Muscle of leg (tissue), 11 donors: Measurements from ENCODE around the gene CNTNAP5. TPM values are rescaled to one million over a fixed set of nuclear protein-coding genes. Genes with fewer than 3 reads are reported as not detected.

Experiments used
- DNase-seq: peaks from one replicate; pipeline ENCODE4 v3.0.0; 2013
- H3K27ac ChIP-seq: one replicate; pipeline ENCODE4 v1.5.1; 2013; ENCODE audit warnings: mild to moderate bottlenecking, low read length, control low read depth
- H3K27me3 ChIP-seq: one replicate; pipeline ENCODE4 v1.6.1; 2013; ENCODE audit warnings: low read length; ENCODE audit not compliant: control insufficient read depth, insufficient read depth
- H3K36me3 ChIP-seq: one replicate; pipeline ENCODE4 v1.6.1; 2013; ENCODE audit warnings: low read length; ENCODE audit not compliant: control insufficient read depth, insufficient read depth
- H3K4me1 ChIP-seq: one replicate; pipeline ENCODE4 v1.6.1; 2013; ENCODE audit warnings: low read length; ENCODE audit not compliant: control insufficient read depth, insufficient read depth
- H3K4me3 ChIP-seq: one replicate; pipeline ENCODE4 v1.5.1; 2013; ENCODE audit warnings: low read length, control low read depth
- H3K9me3 ChIP-seq: replicated peaks from 2 replicates; pipeline ENCODE4 v1.6.1; 2013; ENCODE audit warnings: low read depth, low read length; ENCODE audit not compliant: control insufficient read depth
- whole genome bisulfite sequencing: methylation state at CpG from one replicate; pipeline ENCODE4 v1.1.5; 2013; ENCODE audit warnings: missing lambda C conversion rate; ENCODE audit not compliant: insufficient coverage; 5-methylcytosine and 5-hydroxymethylcytosine counted together
- polyA plus RNA-seq, 8 donors: library from polyadenylated mRNA; unstranded; fragments of 120-200 nt; gene quantifications; one replicate each; pipeline versions ENCODE4 v1.2.1 to v1.2.3, GENCODE V29; 2013; ENCODE audit warnings: inconsistent platforms in 1 of 8, low replicate concordance in 1 of 8; ENCODE audit not compliant: insufficient read length in 8 of 8, insufficient read depth in 1 of 8
- total RNA-seq: library from RNA; stranded (reverse); fragments of 120-200 nt; gene quantifications from one replicate; pipeline ENCODE4 v1.2.4, GENCODE V29; 2013

The CNTNAP5 gene
- total and polyA plus RNA-seq, 9 donors: 0.08 to 0.75 (median 0.16) TPM

- DNase-seq: no peak
- H3K27me3 ChIP-seq: no peaks in the 10 kb centered on the region
- no peak overlapping the region for H3K27ac ChIP-seq
- WGBS: 64% methylated on average over 2 of the region's 6 CpGs
- H3K36me3 ChIP-seq: no peaks in the 10 kb centered on the region
- no peaks in the 10 kb centered on the region for H3K4me1 ChIP-seq
- no peak overlapping the region for H3K4me3 ChIP-seq
- no peaks in the 10 kb centered on the region for H3K9me3 ChIP-seq
Observed at GRCh38 chr2:124649001-124649400, 623.9 kb downstream of the CNTNAP5 start.

DNA sequence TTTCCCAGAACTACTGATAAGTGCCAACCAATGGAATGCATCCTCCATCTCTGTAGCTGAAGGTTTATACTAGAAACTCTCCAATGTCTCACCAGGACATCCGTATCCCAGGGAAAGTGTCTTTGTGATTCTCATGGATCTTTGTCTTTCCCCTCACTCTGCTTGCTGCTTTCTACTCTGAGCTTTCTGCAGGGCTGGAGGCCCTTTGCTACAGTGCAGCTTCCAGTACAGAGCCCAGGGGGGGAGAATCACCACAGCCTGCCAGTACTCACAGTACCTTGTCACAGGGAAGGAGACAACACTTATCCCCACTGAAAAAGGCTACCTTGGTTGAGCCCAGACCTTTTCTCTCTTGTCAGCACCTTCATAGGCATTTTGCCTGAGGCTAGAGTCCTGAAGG, 627.0 kb downstream of the CNTNAP5 start:
- no peaks in the 10 kb centered on the region for H3K9me3 ChIP-seq

DNA sequence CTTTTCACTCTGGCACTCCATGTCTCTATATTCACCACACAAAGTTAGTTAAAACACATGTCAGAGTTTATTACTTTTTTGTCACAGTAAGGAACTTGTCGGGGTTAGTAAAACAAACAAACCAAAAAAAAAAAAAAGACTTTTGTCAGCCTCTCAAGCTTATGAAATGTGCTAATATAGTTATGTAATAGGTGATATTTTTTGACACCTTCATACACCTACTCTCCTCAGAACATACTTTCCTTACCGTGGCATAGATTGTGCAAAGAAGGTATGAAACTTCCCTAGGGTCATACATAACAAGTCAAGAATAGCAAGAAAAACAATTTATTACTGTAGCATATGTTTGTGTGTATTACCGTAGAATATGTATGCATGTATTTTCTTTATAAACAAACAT, 633.3 kb downstream of the CNTNAP5 start:
- Histone ChIP-seq H3K27ac (no peak overlapping the region), H3K4me3 (no peak overlapping the region), H3K9me3 (no peaks in the 10 kb centered on the region), H3K4me1 (no peaks in the 10 kb centered on the region), H3K27me3 (no peaks in the 10 kb centered on the region), H3K36me3 (no peaks in the 10 kb centered on the region)
- no CpG with 5 or more reads among the region's 3 CpGs for WGBS
- DNase-seq: no peak

More for the DNA sequence above, 627.0 kb downstream of the CNTNAP5 start:
- Histone ChIP-seq H3K27me3 (no peaks in the 10 kb centered on the region), H3K4me3 (no peak overlapping the region), H3K27ac (no peak overlapping the region), H3K36me3 (no peaks in the 10 kb centered on the region), H3K4me1 (no peaks in the 10 kb centered on the region)
- WGBS: 80% methylated on average over 1 of the region's 1 CpG
- no peak for DNase-seq

DNA sequence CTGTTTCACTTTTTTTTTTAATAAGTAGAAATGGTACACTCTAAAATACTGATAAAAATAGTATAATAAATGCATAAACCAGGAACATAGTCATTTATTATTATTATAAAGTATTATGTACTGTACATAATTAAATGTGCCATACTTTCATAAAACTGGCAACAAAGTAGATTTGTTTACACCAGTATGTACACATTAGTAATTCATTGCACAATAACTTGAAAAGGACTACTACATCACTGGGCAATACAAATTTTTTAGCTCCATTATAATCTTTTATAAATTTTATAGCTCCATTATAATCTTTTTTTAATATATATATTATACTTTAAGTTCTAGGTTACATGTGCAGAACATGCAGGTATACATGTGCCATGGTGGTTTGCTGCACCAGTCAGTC, 636.5 kb downstream of the CNTNAP5 start:
- Histone ChIP-seq H3K27ac (no peak overlapping the region), H3K4me3 (no peak overlapping the region), H3K27me3 (no peaks in the 10 kb centered on the region), H3K4me1 (no peaks in the 10 kb centered on the region), H3K36me3 (no peaks in the 10 kb centered on the region), H3K9me3 (no peaks in the 10 kb centered on the region)
- no peak for DNase-seq

GRCh38 chr2:124662946-124663644, 638.0 kb downstream of the CNTNAP5 start:
- Histone ChIP-seq H3K4me3 (no peak overlapping the region), H3K9me3 (no peaks in the 10 kb centered on the region), H3K36me3 (no peaks in the 10 kb centered on the region), H3K4me1 (no peaks in the 10 kb centered on the region), H3K27ac (no peak overlapping the region), H3K27me3 (no peaks in the 10 kb centered on the region)
- no CpG with 5 or more reads among the region's 9 CpGs for WGBS
- DNase-seq: no peak

DNA sequence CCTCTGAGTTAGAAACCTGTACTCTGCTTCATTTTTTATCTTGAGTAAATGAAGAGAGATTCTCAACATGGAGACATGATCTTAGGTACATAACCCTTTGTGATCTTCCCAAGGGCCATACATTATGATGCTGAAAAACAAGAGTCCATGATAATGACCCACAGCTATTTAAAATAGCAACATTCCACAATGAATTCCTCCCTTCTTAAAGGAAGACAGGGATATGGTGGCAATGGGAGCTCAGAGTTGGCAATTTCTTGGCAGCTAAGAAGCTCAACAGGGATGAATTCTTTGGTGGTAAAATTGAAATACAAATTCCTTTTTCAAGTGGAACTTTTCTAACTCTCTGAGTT, 638.5 kb downstream of the CNTNAP5 start:
- Histone ChIP-seq H3K4me1 (no peaks in the 10 kb centered on the region), H3K27me3 (no peaks in the 10 kb centered on the region), H3K36me3 (no peaks in the 10 kb centered on the region), H3K27ac (no peak overlapping the region), H3K4me3 (no peak overlapping the region), H3K9me3 (no peaks in the 10 kb centered on the region)
- DNase-seq: no peak

- H3K4me3 ChIP-seq: no peak overlapping the region
- no peaks in the 10 kb centered on the region for H3K27me3 ChIP-seq
- DNase-seq: no peak
- H3K36me3 ChIP-seq: no peaks in the 10 kb centered on the region
- H3K4me1 ChIP-seq: no peaks in the 10 kb centered on the region
- H3K9me3 ChIP-seq: no peaks in the 10 kb centered on the region
- H3K27ac ChIP-seq: no peak overlapping the region
- 85% methylated on average over 3 of the region's 5 CpGs for WGBS
Observed at GRCh38 chr2:124664363-124664762, 639.3 kb downstream of the CNTNAP5 start.

DNA sequence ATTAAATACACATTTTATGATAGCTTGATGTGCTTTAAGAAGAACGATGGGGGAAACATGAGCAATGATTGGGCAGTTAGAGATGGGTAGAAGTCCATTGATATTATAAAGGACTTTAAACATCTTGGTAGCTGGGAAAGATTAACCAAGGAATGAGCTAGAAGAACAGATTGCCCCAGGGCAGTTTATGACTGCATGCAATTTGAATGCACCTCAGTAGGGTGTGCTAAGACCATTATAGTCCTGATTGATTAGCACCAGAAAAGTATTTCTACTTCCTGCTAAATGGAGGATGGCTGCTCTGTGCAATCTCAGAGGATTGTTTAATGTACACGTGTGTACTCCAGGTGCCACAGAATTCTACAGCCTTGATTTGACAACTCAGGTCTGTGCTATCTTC, 641.9 kb downstream of the CNTNAP5 start:
- Histone ChIP-seq H3K27ac (no peak overlapping the region), H3K36me3 (no peaks in the 10 kb centered on the region), H3K27me3 (no peaks in the 10 kb centered on the region), H3K9me3 (no peaks in the 10 kb centered on the region), H3K4me3 (no peak overlapping the region), H3K4me1 (no peaks in the 10 kb centered on the region)
- no peak for DNase-seq
- WGBS: 67% methylated on average over 1 of the region's 2 CpGs

DNA sequence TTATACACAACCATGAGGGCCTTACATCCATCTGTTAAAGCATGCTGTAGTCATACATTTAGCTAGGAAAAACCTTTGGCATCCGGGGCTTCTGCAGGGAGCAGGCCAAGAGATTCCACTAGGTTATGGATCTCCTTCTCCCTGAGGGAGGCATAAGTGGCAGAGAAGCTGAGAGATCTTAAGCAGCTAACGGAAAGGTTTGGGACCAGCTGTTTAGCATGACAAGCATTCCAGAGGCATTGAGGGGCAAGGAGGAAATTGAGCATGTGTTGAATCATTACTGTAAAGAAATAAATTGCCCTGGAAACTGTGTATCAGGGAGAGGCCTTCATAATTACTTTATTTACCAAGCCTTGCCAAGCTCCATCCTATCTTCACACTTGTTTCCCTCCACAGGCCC, 643.1 kb downstream of the CNTNAP5 start:
- H3K36me3 ChIP-seq: no peaks in the 10 kb centered on the region
- WGBS: 16% methylated on average over 2 of the region's 2 CpGs
- no peaks in the 10 kb centered on the region for H3K9me3 ChIP-seq
- no peak overlapping the region for H3K27ac ChIP-seq
- no peaks in the 10 kb centered on the region for H3K4me1 ChIP-seq
- DNase-seq: peak; percentile 17
- no peaks in the 10 kb centered on the region for H3K27me3 ChIP-seq
- no peak overlapping the region for H3K4me3 ChIP-seq

GRCh38 chr2:124670187-124670586, 645.1 kb downstream of the CNTNAP5 start:
- H3K36me3 ChIP-seq: no peaks in the 10 kb centered on the region
- H3K4me1 ChIP-seq: no peaks in the 10 kb centered on the region
- H3K27me3 ChIP-seq: no peaks in the 10 kb centered on the region
- H3K27ac ChIP-seq: no peak overlapping the region
- H3K9me3 ChIP-seq: no peaks in the 10 kb centered on the region
- H3K4me3 ChIP-seq: no peak overlapping the region
- DNase-seq: no peak

- WGBS: 60% methylated on average over 1 of the region's 2 CpGs
- H3K4me3 ChIP-seq: no peak overlapping the region
- no peaks in the 10 kb centered on the region for H3K4me1 ChIP-seq
- H3K27ac ChIP-seq: no peak overlapping the region
- DNase-seq: no peak
- no peaks in the 10 kb centered on the region for H3K9me3 ChIP-seq
- H3K36me3 ChIP-seq: no peaks in the 10 kb centered on the region
- H3K27me3 ChIP-seq: no peaks in the 10 kb centered on the region
Observed at GRCh38 chr2:124678043-124678442, 653.0 kb downstream of the CNTNAP5 start.
